HepG2 (cell line): Measurements from ENCODE around the gene ZNF667. TPM values are rescaled to one million over a fixed set of nuclear protein-coding genes. Genes with fewer than 3 reads are reported as not detected.
A peak's percentile ranks its signal among the peaks of the same experiment; 100 is the strongest.

Source experiments
- GPN1 ChIP-seq: sonication (generic); formaldehyde crosslinking; IDR thresholded peaks from 2 replicates; pipeline ENCODE4 v1.5.1; 2020; ENCODE audit warnings: missing genetic modification reagents, borderline replicate concordance
- MBNL3 ChIP-seq: fragments of 250-450 bp; sonication (Bioruptor Pico); conservative IDR thresholded peaks from 2 replicates; pipeline ENCODE4 v1.8.0; 2022; ENCODE audit warnings: mild to moderate bottlenecking, inconsistent platforms
- ZNF839 ChIP-seq: sonication (generic); formaldehyde crosslinking; IDR thresholded peaks from 2 replicates; pipeline ENCODE4 v1.4.0; 2020; ENCODE audit warnings: missing genetic modification reagents, mild to moderate bottlenecking, borderline replicate concordance
- polyA plus RNA-seq, 8 experiments: library from polyadenylated mRNA; depleted of rRNA in 3 of 8; stranded (reverse) in 7 of 8; unstranded in 1 of 8; fragments of >200 nt; fragmentation: Illumina TruSeq in 4 of 8; extraction: Trizol in 4 of 8; gene quantifications; 2 replicates each; pipeline versions ENCODE4 v1.2.1 to v1.2.3, GENCODE V29; 2011 to 2016; ENCODE audit warnings: low read depth in 4 of 8, missing spikeins in 1 of 8, mixed read lengths in 1 of 8; ENCODE audit not compliant: insufficient read depth in 1 of 8
- total RNA-seq, 5 experiments: library from RNA; depleted of rRNA; stranded (reverse); fragments of >200 nt; fragmentation: Illumina TruSeq; extraction: Trizol; gene quantifications; 2 replicates each; pipeline ENCODE4 v1.2.3, GENCODE V29; 2016; ENCODE audit warnings: low read depth in 1 of 5
- TF ChIP-seq, protein P1 (sequence below): sonication (generic); formaldehyde crosslinking; IDR thresholded peaks from 2 replicates; pipeline ENCODE4 v1.9.0; 2021; ENCODE audit warnings: mild to moderate bottlenecking, missing genetic modification reagents
- TF ChIP-seq, protein P2 (sequence below): IDR thresholded peaks from 2 replicates; pipeline ENCODE4 v1.6.1; 2018; ENCODE audit warnings: missing genetic modification reagents, mild to moderate bottlenecking, missing compliant biosample characterization
- TF ChIP-seq, protein P3 (sequence below): sonication (generic); formaldehyde crosslinking; IDR thresholded peaks from 2 replicates; pipeline ENCODE4 v1.5.0; 2020; ENCODE audit warnings: mild to moderate bottlenecking, missing genetic modification reagents

ZNF667 gene
- total and polyA plus RNA-seq, 2 of the 13 experiments (the other 11 are each of a cell fraction or from before 2014, with no cell fraction given) = not detected

DNA sequence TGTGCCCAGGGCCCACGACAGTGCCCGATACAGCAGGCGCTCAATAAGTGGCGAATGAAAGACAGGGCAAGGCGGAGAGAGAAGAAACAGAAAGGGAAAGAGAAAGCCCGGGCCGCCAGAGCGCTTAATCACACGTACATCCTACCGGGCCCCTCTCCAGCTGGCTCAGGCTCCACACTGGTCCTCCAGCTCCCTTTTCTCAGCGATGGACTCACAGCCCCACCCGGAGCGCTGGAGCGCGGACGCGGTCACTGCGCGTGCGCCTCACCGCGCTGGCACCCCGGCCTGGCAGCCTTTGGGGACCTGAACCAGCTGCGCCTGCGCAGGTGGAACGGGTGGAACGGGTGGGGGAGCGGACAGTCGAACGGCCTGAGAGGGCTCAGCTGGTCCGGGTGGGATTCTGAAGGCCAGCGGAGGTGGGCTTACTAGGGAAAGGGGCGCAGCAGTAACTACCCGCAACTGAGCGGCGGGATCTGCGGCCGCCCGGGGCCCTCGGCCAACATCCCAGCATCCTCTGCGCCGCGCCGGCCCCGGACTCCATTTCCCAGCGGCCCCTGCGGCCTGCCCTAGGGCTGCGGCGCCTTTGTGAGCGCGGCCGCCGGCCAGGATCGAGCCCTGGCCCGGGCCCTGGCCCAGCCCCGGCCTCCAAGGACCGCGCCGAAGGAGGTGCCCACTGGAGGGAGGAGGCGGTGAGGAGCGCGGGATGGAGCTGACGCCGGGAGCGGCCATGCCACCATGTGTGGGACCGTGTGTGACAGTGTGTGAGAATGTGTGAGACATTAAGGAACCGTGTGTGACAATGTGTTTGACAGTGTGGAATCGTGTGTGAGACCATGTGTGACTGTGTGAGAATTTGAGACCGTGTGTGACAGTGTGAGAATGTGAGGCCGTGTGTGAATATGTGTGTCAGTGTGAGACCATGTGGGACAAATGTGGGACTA is 73.1 kb downstream of the ZNF667 start, which contains the start of gene ZNF583 (continued):
- TF ChIP-seq, protein P1, sequence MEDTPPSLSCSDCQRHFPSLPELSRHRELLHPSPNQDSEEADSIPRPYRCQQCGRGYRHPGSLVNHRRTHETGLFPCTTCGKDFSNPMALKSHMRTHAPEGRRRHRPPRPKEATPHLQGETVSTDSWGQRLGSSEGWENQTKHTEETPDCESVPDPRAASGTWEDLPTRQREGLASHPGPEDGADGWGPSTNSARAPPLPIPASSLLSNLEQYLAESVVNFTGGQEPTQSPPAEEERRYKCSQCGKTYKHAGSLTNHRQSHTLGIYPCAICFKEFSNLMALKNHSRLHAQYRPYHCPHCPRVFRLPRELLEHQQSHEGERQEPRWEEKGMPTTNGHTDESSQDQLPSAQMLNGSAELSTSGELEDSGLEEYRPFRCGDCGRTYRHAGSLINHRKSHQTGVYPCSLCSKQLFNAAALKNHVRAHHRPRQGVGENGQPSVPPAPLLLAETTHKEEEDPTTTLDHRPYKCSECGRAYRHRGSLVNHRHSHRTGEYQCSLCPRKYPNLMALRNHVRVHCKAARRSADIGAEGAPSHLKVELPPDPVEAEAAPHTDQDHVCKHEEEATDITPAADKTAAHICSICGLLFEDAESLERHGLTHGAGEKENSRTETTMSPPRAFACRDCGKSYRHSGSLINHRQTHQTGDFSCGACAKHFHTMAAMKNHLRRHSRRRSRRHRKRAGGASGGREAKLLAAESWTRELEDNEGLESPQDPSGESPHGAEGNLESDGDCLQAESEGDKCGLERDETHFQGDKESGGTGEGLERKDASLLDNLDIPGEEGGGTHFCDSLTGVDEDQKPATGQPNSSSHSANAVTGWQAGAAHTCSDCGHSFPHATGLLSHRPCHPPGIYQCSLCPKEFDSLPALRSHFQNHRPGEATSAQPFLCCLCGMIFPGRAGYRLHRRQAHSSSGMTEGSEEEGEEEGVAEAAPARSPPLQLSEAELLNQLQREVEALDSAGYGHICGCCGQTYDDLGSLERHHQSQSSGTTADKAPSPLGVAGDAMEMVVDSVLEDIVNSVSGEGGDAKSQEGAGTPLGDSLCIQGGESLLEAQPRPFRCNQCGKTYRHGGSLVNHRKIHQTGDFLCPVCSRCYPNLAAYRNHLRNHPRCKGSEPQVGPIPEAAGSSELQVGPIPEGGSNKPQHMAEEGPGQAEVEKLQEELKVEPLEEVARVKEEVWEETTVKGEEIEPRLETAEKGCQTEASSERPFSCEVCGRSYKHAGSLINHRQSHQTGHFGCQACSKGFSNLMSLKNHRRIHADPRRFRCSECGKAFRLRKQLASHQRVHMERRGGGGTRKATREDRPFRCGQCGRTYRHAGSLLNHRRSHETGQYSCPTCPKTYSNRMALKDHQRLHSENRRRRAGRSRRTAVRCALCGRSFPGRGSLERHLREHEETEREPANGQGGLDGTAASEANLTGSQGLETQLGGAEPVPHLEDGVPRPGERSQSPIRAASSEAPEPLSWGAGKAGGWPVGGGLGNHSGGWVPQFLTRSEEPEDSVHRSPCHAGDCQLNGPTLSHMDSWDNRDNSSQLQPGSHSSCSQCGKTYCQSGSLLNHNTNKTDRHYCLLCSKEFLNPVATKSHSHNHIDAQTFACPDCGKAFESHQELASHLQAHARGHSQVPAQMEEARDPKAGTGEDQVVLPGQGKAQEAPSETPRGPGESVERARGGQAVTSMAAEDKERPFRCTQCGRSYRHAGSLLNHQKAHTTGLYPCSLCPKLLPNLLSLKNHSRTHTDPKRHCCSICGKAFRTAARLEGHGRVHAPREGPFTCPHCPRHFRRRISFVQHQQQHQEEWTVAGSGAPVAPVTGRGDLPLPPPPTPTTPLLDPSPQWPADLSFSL (CRISPR knock-in tag) = 0 out of 2 replicates have a peak, but pooled peaks have one; percentile 20
- TF ChIP-seq, protein P2, sequence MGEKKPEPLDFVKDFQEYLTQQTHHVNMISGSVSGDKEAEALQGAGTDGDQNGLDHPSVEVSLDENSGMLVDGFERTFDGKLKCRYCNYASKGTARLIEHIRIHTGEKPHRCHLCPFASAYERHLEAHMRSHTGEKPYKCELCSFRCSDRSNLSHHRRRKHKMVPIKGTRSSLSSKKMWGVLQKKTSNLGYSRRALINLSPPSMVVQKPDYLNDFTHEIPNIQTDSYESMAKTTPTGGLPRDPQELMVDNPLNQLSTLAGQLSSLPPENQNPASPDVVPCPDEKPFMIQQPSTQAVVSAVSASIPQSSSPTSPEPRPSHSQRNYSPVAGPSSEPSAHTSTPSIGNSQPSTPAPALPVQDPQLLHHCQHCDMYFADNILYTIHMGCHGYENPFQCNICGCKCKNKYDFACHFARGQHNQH = peak; percentile 20; the same call in 1 of the 2 replicates
- TF ChIP-seq GPN1 (CRISPR knock-in tag) (no peak), MBNL3 (CRISPR knock-in tag) (no peak), ZNF839 (CRISPR knock-in tag) (0 out of 2 replicates have a peak, but pooled peaks have one; percentile 52)
- TF ChIP-seq, protein P3, sequence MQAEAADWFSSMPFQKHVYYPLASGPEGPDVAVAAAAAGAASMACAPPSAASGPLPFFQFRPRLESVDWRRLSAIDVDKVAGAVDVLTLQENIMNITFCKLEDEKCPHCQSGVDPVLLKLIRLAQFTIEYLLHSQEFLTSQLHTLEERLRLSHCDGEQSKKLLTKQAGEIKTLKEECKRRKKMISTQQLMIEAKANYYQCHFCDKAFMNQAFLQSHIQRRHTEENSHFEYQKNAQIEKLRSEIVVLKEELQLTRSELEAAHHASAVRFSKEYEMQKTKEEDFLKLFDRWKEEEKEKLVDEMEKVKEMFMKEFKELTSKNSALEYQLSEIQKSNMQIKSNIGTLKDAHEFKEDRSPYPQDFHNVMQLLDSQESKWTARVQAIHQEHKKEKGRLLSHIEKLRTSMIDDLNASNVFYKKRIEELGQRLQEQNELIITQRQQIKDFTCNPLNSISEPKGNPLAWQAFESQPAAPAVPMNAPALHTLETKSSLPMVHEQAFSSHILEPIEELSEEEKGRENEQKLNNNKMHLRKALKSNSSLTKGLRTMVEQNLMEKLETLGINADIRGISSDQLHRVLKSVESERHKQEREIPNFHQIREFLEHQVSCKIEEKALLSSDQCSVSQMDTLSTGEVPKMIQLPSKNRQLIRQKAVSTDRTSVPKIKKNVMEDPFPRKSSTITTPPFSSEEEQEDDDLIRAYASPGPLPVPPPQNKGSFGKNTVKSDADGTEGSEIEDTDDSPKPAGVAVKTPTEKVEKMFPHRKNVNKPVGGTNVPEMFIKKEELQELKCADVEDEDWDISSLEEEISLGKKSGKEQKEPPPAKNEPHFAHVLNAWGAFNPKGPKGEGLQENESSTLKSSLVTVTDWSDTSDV = no peak
